Trophoblast cell (in vitro differentiated cells and primary cell): ENCODE results near the gene RHOBTB3.

Experiments
- DNase-seq, 2 donors: peaks; one replicate each; pipeline ENCODE4 v3.0.0-alpha.2; 2016
- H2AFZ ChIP-seq: 2 replicates; pipeline ENCODE4 v1.6.1; 2013; ENCODE audit warnings: low read length, moderate library complexity, mild to moderate bottlenecking; ENCODE audit not compliant: insufficient read depth, poor library complexity
- H2AK5ac ChIP-seq: 2 replicates; pipeline ENCODE4 v1.6.1; 2013; ENCODE audit warnings: mild to moderate bottlenecking, low read length
- H2BK120ac ChIP-seq: 2 replicates; pipeline ENCODE4 v1.6.1; 2013; ENCODE audit warnings: low read length, mild to moderate bottlenecking, moderate library complexity; ENCODE audit not compliant: insufficient read depth, poor library complexity
- H2BK12ac ChIP-seq: 2 replicates; pipeline ENCODE4 v1.6.1; 2013; ENCODE audit warnings: mild to moderate bottlenecking, low read length, moderate library complexity
- H2BK5ac ChIP-seq: 2 replicates; pipeline ENCODE4 v1.6.1; 2013; ENCODE audit warnings: low read length, low read depth, moderate library complexity, mild to moderate bottlenecking; ENCODE audit not compliant: poor library complexity
- H3K14ac ChIP-seq: 2 replicates; pipeline ENCODE4 v1.6.1; 2013; ENCODE audit warnings: mild to moderate bottlenecking, low read length
- H3K18ac ChIP-seq: 2 replicates; pipeline ENCODE4 v1.6.1; 2013; ENCODE audit warnings: mild to moderate bottlenecking, low read length
- H3K23ac ChIP-seq: 2 replicates; pipeline ENCODE4 v1.6.1; 2013; ENCODE audit warnings: low read length
- H3K27ac ChIP-seq: 2 replicates; pipeline ENCODE4 v1.5.1; 2013; ENCODE audit warnings: low read depth, mild to moderate bottlenecking, inconsistent platforms, low read length, moderate library complexity
- H3K27me3 ChIP-seq: 2 replicates; pipeline ENCODE4 v1.6.1; 2013; ENCODE audit warnings: inconsistent platforms, mild to moderate bottlenecking, low read length, moderate library complexity; ENCODE audit not compliant: insufficient read depth
- H3K36me3 ChIP-seq, 2 experiments: 1 replicate in 1 of 2; 2 replicates in 1 of 2; pipeline ENCODE4 v1.6.1; 2013; ENCODE audit warnings: low read length in 2 of 2, mild to moderate bottlenecking in 2 of 2, moderate library complexity in 1 of 2; ENCODE audit not compliant: insufficient read depth in 2 of 2, control insufficient read depth in 1 of 2
- H3K4ac ChIP-seq: 2 replicates; pipeline ENCODE4 v1.6.1; 2013; ENCODE audit warnings: low read depth, mild to moderate bottlenecking, low read length, moderate library complexity
- H3K4me1 ChIP-seq, 2 experiments: 1 replicate in 1 of 2; 2 replicates in 1 of 2; pipeline ENCODE4 v1.6.1; 2013; ENCODE audit warnings: low read length in 2 of 2, mild to moderate bottlenecking in 2 of 2, moderate library complexity in 1 of 2; ENCODE audit not compliant: insufficient read depth in 2 of 2, control insufficient read depth in 1 of 2
- H3K4me2 ChIP-seq: 2 replicates; pipeline ENCODE4 v1.6.1; 2013; ENCODE audit warnings: inconsistent platforms, mild to moderate bottlenecking, low read length, moderate library complexity
- H3K4me3 ChIP-seq: 2 replicates; pipeline ENCODE4 v1.5.1; 2013; ENCODE audit warnings: mild to moderate bottlenecking, low read depth, low read length, inconsistent platforms
- H3K79me1 ChIP-seq: one replicate; pipeline ENCODE4 v1.6.1; 2013; ENCODE audit warnings: low read length
- H3K79me2 ChIP-seq: 2 replicates; pipeline ENCODE4 v1.6.1; 2013; ENCODE audit warnings: low read length, mild to moderate bottlenecking; ENCODE audit not compliant: control insufficient read depth, insufficient read depth, poor library complexity
- H3K9ac ChIP-seq: 2 replicates; pipeline ENCODE4 v1.6.1; 2013; ENCODE audit warnings: mild to moderate bottlenecking, low read length
- H3K9me3 ChIP-seq: 2 replicates; pipeline ENCODE4 v1.6.1; 2013; ENCODE audit warnings: low read depth, mild to moderate bottlenecking, control low read depth, inconsistent platforms, low read length; ENCODE audit not compliant: insufficient read depth
- H4K12ac ChIP-seq: 2 replicates; pipeline ENCODE4 v1.6.1; 2013; ENCODE audit warnings: low read depth, mild to moderate bottlenecking, low read length, moderate library complexity
- H4K8ac ChIP-seq: 2 replicates; pipeline ENCODE4 v1.6.1; 2013; ENCODE audit warnings: low read depth, mild to moderate bottlenecking, low read length, moderate library complexity
- H4K91ac ChIP-seq: one replicate; pipeline ENCODE4 v1.6.1; 2013; ENCODE audit warnings: low read depth, mild to moderate bottlenecking, low read length, moderate library complexity
- WGBS: extraction: QIAGEN DNeasy Blood & Tissue Kit; methylation state at CpG from one replicate; pipeline ENCODE4 v1.1.7; 2013; ENCODE audit warnings: missing lambda C conversion rate; ENCODE audit not compliant: insufficient read length, insufficient coverage; ENCODE audit errors: extremely low coverage; 5-methylcytosine and 5-hydroxymethylcytosine counted together

RHOBTB3 gene

DNA sequence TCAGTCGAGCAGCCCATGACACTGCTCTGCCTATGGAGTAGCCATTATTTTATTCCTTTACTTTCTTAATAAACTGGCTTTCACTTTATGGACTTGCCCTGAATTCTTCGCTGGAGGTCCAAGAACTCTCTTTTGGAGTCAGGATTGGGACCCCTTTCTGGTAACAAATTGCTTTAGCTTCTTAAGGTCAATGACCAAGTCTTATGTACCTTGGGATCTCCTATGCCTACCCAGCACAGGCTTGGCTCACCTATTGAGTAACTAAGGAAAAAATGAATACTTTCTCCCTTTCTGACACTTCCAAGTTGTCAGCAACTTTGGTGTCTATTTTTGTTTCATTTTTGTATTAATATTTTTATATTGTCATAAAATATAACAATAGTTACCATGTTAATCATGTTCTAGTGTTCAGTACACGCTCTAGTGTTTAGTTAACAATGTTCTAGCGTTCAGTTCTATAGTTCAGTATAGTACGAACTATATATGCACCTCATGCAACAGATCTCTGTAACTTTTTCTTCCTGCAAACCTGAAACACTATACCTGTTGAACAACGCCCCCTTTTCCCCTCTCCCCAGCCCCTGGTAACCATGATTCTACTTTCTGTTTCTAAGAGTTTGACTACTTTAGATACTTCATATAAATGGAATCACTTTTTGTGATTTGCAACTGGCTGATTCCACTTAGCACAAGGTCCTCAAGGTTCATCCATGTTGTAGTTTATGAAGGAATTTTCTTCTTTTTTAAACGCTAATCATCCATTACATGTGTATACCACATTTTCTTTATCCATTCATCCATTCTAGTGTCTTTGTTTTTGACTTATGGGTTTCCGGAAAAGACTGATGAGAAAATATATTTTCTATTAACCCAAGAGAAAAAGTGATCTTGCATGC, 1.8 kb upstream of the RHOBTB3 start:
- no CpG with 5 or more reads among the region's 8 CpGs for WGBS
- Histone ChIP-seq H3K4me3 (no peak overlapping the region), H3K14ac (no peak overlapping the region)

GRCh38 chr5:95730011-95730700, 980 bp upstream of the RHOBTB3 start:
- H3K4me1 ChIP-seq = peaks cover 3 to 9% of the 10 kb centered on the region in 2 experiments
- H4K91ac ChIP-seq = no peak overlapping the region
- no peak overlapping the region for H3K23ac ChIP-seq
- no peaks in the 10 kb centered on the region for H3K27me3 ChIP-seq
- peaks cover 24% of the 10 kb centered on the region for H3K79me1 ChIP-seq
- H4K12ac ChIP-seq = no peak overlapping the region
- no peaks in the 10 kb centered on the region for H3K9me3 ChIP-seq
- no peak overlapping the region for H3K4me3 ChIP-seq
- H2BK12ac ChIP-seq = no peak overlapping the region
- H3K27ac ChIP-seq = peak overlapping the region; percentile 88
- no peak overlapping the region for H4K8ac ChIP-seq
- DNase-seq = no peak
- no peak overlapping the region for H2BK5ac ChIP-seq
- no peak overlapping the region for H2BK120ac ChIP-seq
- H3K18ac ChIP-seq = no peak overlapping the region
- H3K4me2 ChIP-seq = peak overlapping the region; percentile 76
- WGBS = no CpG with 5 or more reads among the region's 11 CpGs
- no peak overlapping the region for H3K4ac ChIP-seq
- H3K9ac ChIP-seq = no peak overlapping the region
- H3K36me3 ChIP-seq = peaks cover 0 to 2% of the 10 kb centered on the region in 2 experiments
- H2AK5ac ChIP-seq = no peak overlapping the region
- H3K79me2 ChIP-seq = peaks cover 13% of the 10 kb centered on the region
- H3K14ac ChIP-seq = no peak overlapping the region
- H2AFZ ChIP-seq = no peak overlapping the region

More for the DNA sequence above, 1.8 kb upstream of the RHOBTB3 start:
- H3K79me2 ChIP-seq = peaks cover 11% of the 10 kb centered on the region
- peak overlapping the region; percentile 53 for H2BK5ac ChIP-seq
- H3K18ac ChIP-seq = no peak overlapping the region
- H2AFZ ChIP-seq = no peak overlapping the region
- no peaks in the 10 kb centered on the region for H3K9me3 ChIP-seq
- H2BK120ac ChIP-seq = peak overlapping the region; percentile 83
- H3K4ac ChIP-seq = peak overlapping the region; percentile 33
- H3K36me3 ChIP-seq = peaks cover 0 to 2% of the 10 kb centered on the region in 2 experiments
- peak overlapping the region; percentile 82 for H3K27ac ChIP-seq
- H4K91ac ChIP-seq = peak overlapping the region; percentile 33
- peaks cover 24% of the 10 kb centered on the region for H3K79me1 ChIP-seq
- peak in 1 of 2 donors; percentile 21 for DNase-seq
- H3K4me1 ChIP-seq = peaks cover 3 to 10% of the 10 kb centered on the region in 2 experiments
- H3K23ac ChIP-seq = no peak overlapping the region
- no peak overlapping the region for H2BK12ac ChIP-seq
- H3K27me3 ChIP-seq = no peaks in the 10 kb centered on the region
- H4K12ac ChIP-seq = no peak overlapping the region
- no peak overlapping the region for H3K9ac ChIP-seq
- H2AK5ac ChIP-seq = no peak overlapping the region
- no peak overlapping the region for H4K8ac ChIP-seq
- H3K4me2 ChIP-seq = no peak overlapping the region

- H3K36me3 ChIP-seq = peaks cover 3 to 7% of the 10 kb centered on the region in 2 experiments
- H3K4me1 ChIP-seq = peaks cover 0 to 12% of the 10 kb centered on the region in 2 experiments
- peak overlapping the region; percentile 26 for H4K8ac ChIP-seq
- no peaks in the 10 kb centered on the region for H3K9me3 ChIP-seq
- peaks cover 21% of the 10 kb centered on the region for H3K79me1 ChIP-seq
- H2BK12ac ChIP-seq = peak overlapping the region; percentile 0
- peak overlapping the region; percentile 96 for H3K4me3 ChIP-seq
- peak overlapping the region; percentile 46 for H3K4ac ChIP-seq
- peak overlapping the region; percentile 94 for H3K18ac ChIP-seq
- H3K14ac ChIP-seq = peak overlapping the region; percentile 68
- peak overlapping the region; percentile 44 for H2BK5ac ChIP-seq
- WGBS = no CpG with 5 or more reads among the region's 64 CpGs
- peaks cover 15% of the 10 kb centered on the region for H3K79me2 ChIP-seq
- peak overlapping the region; percentile 97 for H3K9ac ChIP-seq
- peak overlapping the region; percentile 4 for H2AK5ac ChIP-seq
- peak overlapping the region; percentile 73 for H4K91ac ChIP-seq
- no peak overlapping the region for H3K23ac ChIP-seq
- H2BK120ac ChIP-seq = peak overlapping the region; percentile 64
- peak overlapping the region; percentile 6 for H4K12ac ChIP-seq
- H2AFZ ChIP-seq = peak overlapping the region; percentile 30
- H3K27me3 ChIP-seq = no peaks in the 10 kb centered on the region
- H3K4me2 ChIP-seq = peak overlapping the region; percentile 76
- DNase-seq = peak in 1 of 2 donors; percentile 28
- H3K27ac ChIP-seq = peak overlapping the region; percentile 88
Measured at GRCh38 chr5:95731571-95732554, 727 bp downstream of the RHOBTB3 start.
